SJSA1 (cell line): ENCODE data around the gene RRAGD. TPM values are rescaled to one million over a fixed set of nuclear protein-coding genes. Genes with fewer than 3 reads are reported as not detected.
A peak's percentile ranks its signal among the peaks of the same experiment; 100 is the strongest.
"Not testable (repeated sequence)": the region's sequence is repeated elsewhere in the genome, so short reads cannot be mapped to it uniquely, and the experiment has no call there.

Experiments used
- DNase-seq, 2 experiments: peaks; one replicate each; pipeline ENCODE4 v3.0.0-alpha.2; 2015 to 2020; ENCODE audit warnings: low spot score in 2 of 2, low read depth in 1 of 2
- H3K27ac ChIP-seq: fragments of 250-450 bp; sonication (Bioruptor Pico); 2 replicates; pipeline ENCODE4 v1.5.1; 2020; ENCODE audit warnings: mild to moderate bottlenecking, moderate library complexity
- H3K27me3 ChIP-seq: fragments of 250-450 bp; sonication (Bioruptor Pico); replicated peaks from 2 replicates; pipeline ENCODE4 v1.5.1; 2020; ENCODE audit warnings: mild to moderate bottlenecking, moderate library complexity
- H3K36me3 ChIP-seq: fragments of 250-450 bp; sonication (Bioruptor Pico); 2 replicates; pipeline ENCODE4 v1.5.1; 2020; ENCODE audit warnings: mild to moderate bottlenecking
- H3K4me1 ChIP-seq: fragments of 250-450 bp; sonication (Bioruptor Pico); replicated peaks from 2 replicates; pipeline ENCODE4 v1.6.1; 2021; ENCODE audit warnings: mild to moderate bottlenecking
- H3K4me3 ChIP-seq: fragments of 250-450 bp; sonication (Bioruptor Pico); 2 replicates; pipeline ENCODE4 v1.5.1; 2020; ENCODE audit warnings: mild to moderate bottlenecking
- H3K9me3 ChIP-seq: fragments of 250-450 bp; sonication (Bioruptor Pico); replicated peaks from 2 replicates; pipeline ENCODE4 v1.5.1; 2020; ENCODE audit warnings: mild to moderate bottlenecking
- total RNA-seq: library from RNA; depleted of rRNA; stranded (reverse); fragments of >200 nt; shearing (Covaris generic); gene quantifications from 2 replicates; pipeline ENCODE4 v1.2.3, GENCODE V29; 2014

RRAGD gene
- total RNA-seq, 1 experiment from 2014 or later: not detected

- H3K27ac ChIP-seq: no peak overlapping the region
- H3K4me1 ChIP-seq: no peaks in the 10 kb centered on the region
- peaks cover 13% of the 10 kb centered on the region; the same call in 1 of the 2 replicates for H3K27me3 ChIP-seq
- no peak overlapping the region for H3K4me3 ChIP-seq
- H3K9me3 ChIP-seq: no peaks in the 10 kb centered on the region
- no peak for DNase-seq
- H3K36me3 ChIP-seq: no peaks in the 10 kb centered on the region
These were observed 9.3 kb downstream of the RRAGD start for GRCh38 chr6:89402776-89403175.

- H3K4me3 ChIP-seq: no peak overlapping the region
- no peak for DNase-seq
- H3K36me3 ChIP-seq: no peaks in the 10 kb centered on the region
- 0 out of 2 replicates have a peak, but pooled peaks cover 4% of the 10 kb centered on the region for H3K27me3 ChIP-seq
- H3K9me3 ChIP-seq: no peaks in the 10 kb centered on the region
- no peaks in the 10 kb centered on the region for H3K4me1 ChIP-seq
- no peak overlapping the region for H3K27ac ChIP-seq
These were observed 11.1 kb downstream of the RRAGD start for GRCh38 chr6:89400912-89401399.

- DNase-seq: no peak
These were observed 12.0 kb downstream of the RRAGD start for GRCh38 chr6:89400050-89400449.

GRCh38 chr6:89398762-89399525 is 13.1 kb downstream of the RRAGD start:
- H3K36me3 ChIP-seq: no peaks in the 10 kb centered on the region
- H3K27me3 ChIP-seq: 0 out of 2 replicates have a peak, but pooled peaks cover 4% of the 10 kb centered on the region
- no peaks in the 10 kb centered on the region for H3K4me1 ChIP-seq
- no peaks in the 10 kb centered on the region for H3K9me3 ChIP-seq
- no peak overlapping the region for H3K4me3 ChIP-seq
- DNase-seq: no peak
- no peak overlapping the region for H3K27ac ChIP-seq

More at GRCh38 chr6:89400050-89400449, 12.0 kb downstream of the RRAGD start:
- H3K36me3 ChIP-seq: no peaks in the 10 kb centered on the region
- H3K4me3 ChIP-seq: no peak overlapping the region
- 0 out of 2 replicates have a peak, but pooled peaks cover 4% of the 10 kb centered on the region for H3K27me3 ChIP-seq
- no peak overlapping the region for H3K27ac ChIP-seq
- no peaks in the 10 kb centered on the region for H3K9me3 ChIP-seq
- H3K4me1 ChIP-seq: no peaks in the 10 kb centered on the region

GRCh38 chr6:89397884-89398283 is 14.2 kb downstream of the RRAGD start:
- not testable (repeated sequence) for H3K27me3 ChIP-seq, H3K4me3 ChIP-seq, H3K36me3 ChIP-seq, DNase-seq, H3K9me3 ChIP-seq, H3K27ac ChIP-seq, H3K4me1 ChIP-seq

GRCh38 chr6:89393659-89394058 is 18.4 kb downstream of the RRAGD start:
- Histone ChIP-seq H3K27me3 (no peaks in the 10 kb centered on the region), H3K36me3 (no peaks in the 10 kb centered on the region), H3K27ac (no peak overlapping the region), H3K4me3 (no peak overlapping the region), H3K9me3 (no peaks in the 10 kb centered on the region), H3K4me1 (no peaks in the 10 kb centered on the region)
- DNase-seq: no peak

GRCh38 chr6:89392823-89393222 is 19.2 kb downstream of the RRAGD start:
- Histone ChIP-seq H3K36me3 (no peaks in the 10 kb centered on the region), H3K27me3 (no peaks in the 10 kb centered on the region), H3K4me1 (no peaks in the 10 kb centered on the region), H3K9me3 (no peaks in the 10 kb centered on the region), H3K27ac (no peak overlapping the region), H3K4me3 (no peak overlapping the region)
- no peak for DNase-seq

- H3K4me3 ChIP-seq: no peak overlapping the region
- H3K27me3 ChIP-seq: no peaks in the 10 kb centered on the region
- H3K4me1 ChIP-seq: peaks cover 6% of the 10 kb centered on the region
- DNase-seq: no peak
- H3K9me3 ChIP-seq: no peaks in the 10 kb centered on the region
- no peak overlapping the region for H3K27ac ChIP-seq
- no peaks in the 10 kb centered on the region for H3K36me3 ChIP-seq
These were observed 23.2 kb downstream of the RRAGD start for GRCh38 chr6:89388846-89389245.

GRCh38 chr6:89387516-89388201 is 24.4 kb downstream of the RRAGD start:
- no peak overlapping the region for H3K27ac ChIP-seq

GRCh38 chr6:89386917-89387491 is 25.1 kb downstream of the RRAGD start:
- H3K27ac ChIP-seq: no peak overlapping the region
- H3K9me3 ChIP-seq: no peaks in the 10 kb centered on the region
- H3K4me1 ChIP-seq: peaks cover 6% of the 10 kb centered on the region
- H3K4me3 ChIP-seq: no peak overlapping the region
- no peaks in the 10 kb centered on the region for H3K36me3 ChIP-seq
- H3K27me3 ChIP-seq: peaks cover 5% of the 10 kb centered on the region; the same call in 1 of the 2 replicates
- no peak for DNase-seq

More at GRCh38 chr6:89387516-89388201, 24.4 kb downstream of the RRAGD start:
- H3K4me3 ChIP-seq: no peak overlapping the region
- peaks cover 5% of the 10 kb centered on the region; the same call in 1 of the 2 replicates for H3K27me3 ChIP-seq
- H3K36me3 ChIP-seq: no peaks in the 10 kb centered on the region
- no peak for DNase-seq
- no peaks in the 10 kb centered on the region for H3K9me3 ChIP-seq
- peaks cover 6% of the 10 kb centered on the region for H3K4me1 ChIP-seq

GRCh38 chr6:89385846-89386245 is 26.2 kb downstream of the RRAGD start:
- Histone ChIP-seq H3K4me1 (peaks cover 6% of the 10 kb centered on the region), H3K4me3 (no peak overlapping the region), H3K9me3 (no peaks in the 10 kb centered on the region), H3K27me3 (peaks cover 9% of the 10 kb centered on the region; the same call in 1 of the 2 replicates), H3K36me3 (no peaks in the 10 kb centered on the region), H3K27ac (no peak overlapping the region)
- no peak for DNase-seq

- Histone ChIP-seq H3K4me3 (no peak overlapping the region), H3K9me3 (no peaks in the 10 kb centered on the region), H3K4me1 (peaks cover 6% of the 10 kb centered on the region), H3K27ac (no peak overlapping the region), H3K27me3 (peaks cover 9% of the 10 kb centered on the region), H3K36me3 (no peaks in the 10 kb centered on the region)
- DNase-seq: peak in 1 of 2 experiments; percentile 41
These were observed 26.9 kb downstream of the RRAGD start for GRCh38 chr6:89385156-89385667.

GRCh38 chr6:89381031-89381430 is 31.0 kb downstream of the RRAGD start:
- Histone ChIP-seq H3K4me1 (peaks cover 6% of the 10 kb centered on the region), H3K9me3 (no peaks in the 10 kb centered on the region), H3K27ac (no peak overlapping the region), H3K27me3 (peaks cover 18% of the 10 kb centered on the region), H3K4me3 (no peak overlapping the region), H3K36me3 (no peaks in the 10 kb centered on the region)
- DNase-seq: no peak
